Upper lobe of left lung (tissue), 6 donors: ENCODE results near the gene ACTL7B. TPM values are rescaled to one million over a fixed set of nuclear protein-coding genes. Genes with fewer than 3 reads are reported as not detected.
A peak's percentile ranks its signal among the peaks of the same experiment; 100 is the strongest.

Experiments used
- ATAC-seq, 2 donors: fragments of 200-7000 bp; cut with Tn5 transposase; one replicate each; pipeline ENCODE4 v1.9.1; 2022; ENCODE audit warnings: mild to moderate bottlenecking in 2 of 2, moderate library complexity in 2 of 2; ENCODE audit not compliant: low FRiP score in 2 of 2
- DNase-seq, 2 donors: peaks; one replicate each; pipeline ENCODE4 v3.0.0-alpha.2; 2019 to 2020
- H3K27ac ChIP-seq, 4 donors: fragments of 200-600 bp; sonication (generic); one replicate each; pipeline ENCODE4 v1.5.1; 2016 to 2019
- H3K27me3 ChIP-seq, 4 donors: fragments of 200-600 bp; sonication (generic); one replicate each; pipeline ENCODE4 v1.5.1; 2017 to 2019
- H3K36me3 ChIP-seq, 4 donors: fragments of 200-600 bp; sonication (generic); one replicate each; pipeline ENCODE4 v1.5.1; 2016 to 2019
- H3K4me1 ChIP-seq, 4 donors: fragments of 200-600 bp; sonication (generic); one replicate each; pipeline ENCODE4 v1.5.1; 2018 to 2019
- H3K4me3 ChIP-seq, 4 donors: fragments of 200-600 bp; sonication (generic); one replicate each; pipeline ENCODE4 v1.5.1; 2017 to 2019; ENCODE audit warnings: mild to moderate bottlenecking in 2 of 4, moderate library complexity in 1 of 4
- H3K9me3 ChIP-seq, 4 donors: fragments of 200-600 bp; sonication (generic); one replicate each; pipeline ENCODE4 v1.5.1; 2018 to 2019
- EP300 ChIP-seq, 4 donors: sonication (generic); formaldehyde crosslinking; IDR thresholded peaks; one replicate each; pipeline ENCODE4 v1.5.1; 2017; ENCODE audit warnings: antibody characterized with exemption in 4 of 4, control low read depth in 2 of 4
- POLR2A ChIP-seq, 4 donors: fragments of 450-650 bp; IDR thresholded peaks; one replicate each; pipeline ENCODE4 v1.5.1; 2016 to 2017; ENCODE audit warnings: antibody characterized with exemption in 4 of 4, mild to moderate bottlenecking in 2 of 4
- POLR2AphosphoS5 ChIP-seq, 2 donors: sonication (generic); formaldehyde crosslinking; IDR thresholded peaks; one replicate each; pipeline ENCODE4 v1.5.1; 2017; ENCODE audit warnings: antibody characterized with exemption in 2 of 2
- WGBS, 2 donors: methylation state at CpG; one replicate each; pipeline ENCODE4 v1.1.5; 2017 to 2018; 5-methylcytosine and 5-hydroxymethylcytosine counted together
- total RNA-seq, 6 donors: library from RNA; depleted of rRNA in 4 of 6; stranded (reverse); fragments of >200 nt in 4 of 6; gene quantifications; one replicate each; pipeline versions ENCODE4 v1.1.0 to v1.2.1, GENCODE V29; 2016 to 2021
- TF ChIP-seq, protein P1 (sequence below), 6 experiments: fragments of 450-650 bp in 4 of 6; fragments of 200-600 bp in 2 of 6; sonication (generic) in 2 of 6; IDR thresholded peaks; one replicate each; pipeline ENCODE4 v1.5.1; 2016 to 2019; ENCODE audit warnings: antibody characterized with exemption in 6 of 6
- donor health status: DM: no; HTN: no; CAD: no; lungs with moderate emphysema.
- donor health status: DM: no; HTN: yes; CAD: no; lungs with severe emphysema.

Gene ACTL7B, protein sequence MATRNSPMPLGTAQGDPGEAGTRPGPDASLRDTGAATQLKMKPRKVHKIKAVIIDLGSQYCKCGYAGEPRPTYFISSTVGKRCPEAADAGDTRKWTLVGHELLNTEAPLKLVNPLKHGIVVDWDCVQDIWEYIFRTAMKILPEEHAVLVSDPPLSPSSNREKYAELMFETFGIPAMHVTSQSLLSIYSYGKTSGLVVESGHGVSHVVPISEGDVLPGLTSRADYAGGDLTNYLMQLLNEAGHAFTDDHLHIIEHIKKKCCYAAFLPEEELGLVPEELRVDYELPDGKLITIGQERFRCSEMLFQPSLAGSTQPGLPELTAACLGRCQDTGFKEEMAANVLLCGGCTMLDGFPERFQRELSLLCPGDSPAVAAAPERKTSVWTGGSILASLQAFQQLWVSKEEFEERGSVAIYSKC
- total RNA-seq, result under 1 TPM in 1 of 6 donors, not detected in 5; 0.30 TPM

DNA sequence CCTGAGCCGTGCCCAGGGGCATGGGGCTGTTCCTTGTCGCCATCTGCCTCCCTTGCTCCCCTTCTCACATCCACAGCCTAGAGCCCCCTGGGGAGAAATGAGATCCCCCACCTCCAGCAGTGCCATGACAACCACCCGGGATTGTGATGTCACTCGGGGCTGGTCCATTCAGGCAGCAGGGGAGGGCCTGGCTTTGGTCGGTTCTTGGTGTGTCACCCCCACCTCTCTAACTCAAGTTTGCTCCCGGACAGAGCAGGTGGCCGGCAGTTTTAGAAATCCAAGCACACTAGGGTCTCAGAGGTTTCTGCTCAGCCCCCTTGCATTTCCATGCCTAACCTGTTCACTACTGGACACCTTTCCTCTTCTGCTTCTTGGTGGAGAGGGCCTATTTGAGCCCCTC, at the start of gene ACTL7B:
Gene ACTL7B, minus strand, starts transcription at position 99 of the 400 bp plus-strand sequence. Its CDS starts 56 bp downstream, at position 43.
- Histone ChIP-seq H3K9me3 (no peaks in the 10 kb centered on the region), H3K36me3 (no peaks in the 10 kb centered on the region), H3K4me3 (no peak within 1 kb of the TSS), H3K27me3 (no peaks in the 10 kb centered on the region), H3K4me1 (no peaks in the 10 kb centered on the region), H3K27ac (no peak within 1 kb of the TSS)
- DNase-seq, result no peak
- 91 to 94% methylated on average over 3 to 7 of the region's 7 CpGs for WGBS, 2 donors
- peak in 1 of 2 donors; percentile 4 for ATAC-seq
- no peak for TF ChIP-seq POLR2AphosphoS5 (IDR thresholded peaks at IDR 0.05)
- TF ChIP-seq, protein P1, sequence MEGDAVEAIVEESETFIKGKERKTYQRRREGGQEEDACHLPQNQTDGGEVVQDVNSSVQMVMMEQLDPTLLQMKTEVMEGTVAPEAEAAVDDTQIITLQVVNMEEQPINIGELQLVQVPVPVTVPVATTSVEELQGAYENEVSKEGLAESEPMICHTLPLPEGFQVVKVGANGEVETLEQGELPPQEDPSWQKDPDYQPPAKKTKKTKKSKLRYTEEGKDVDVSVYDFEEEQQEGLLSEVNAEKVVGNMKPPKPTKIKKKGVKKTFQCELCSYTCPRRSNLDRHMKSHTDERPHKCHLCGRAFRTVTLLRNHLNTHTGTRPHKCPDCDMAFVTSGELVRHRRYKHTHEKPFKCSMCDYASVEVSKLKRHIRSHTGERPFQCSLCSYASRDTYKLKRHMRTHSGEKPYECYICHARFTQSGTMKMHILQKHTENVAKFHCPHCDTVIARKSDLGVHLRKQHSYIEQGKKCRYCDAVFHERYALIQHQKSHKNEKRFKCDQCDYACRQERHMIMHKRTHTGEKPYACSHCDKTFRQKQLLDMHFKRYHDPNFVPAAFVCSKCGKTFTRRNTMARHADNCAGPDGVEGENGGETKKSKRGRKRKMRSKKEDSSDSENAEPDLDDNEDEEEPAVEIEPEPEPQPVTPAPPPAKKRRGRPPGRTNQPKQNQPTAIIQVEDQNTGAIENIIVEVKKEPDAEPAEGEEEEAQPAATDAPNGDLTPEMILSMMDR (IDR thresholded peaks at IDR 0.05), result no peak
- no peak for TF ChIP-seq EP300 (IDR thresholded peaks at IDR 0.05)
- no peak for TF ChIP-seq POLR2A (IDR thresholded peaks at IDR 0.05)

- Histone ChIP-seq H3K36me3 (peaks cover 15 to 100% (median 34%) of the 10 kb centered on the region in 4 donors), H3K4me1 (no peaks in the 10 kb centered on the region), H3K4me3 (no peak overlapping the region), H3K27me3 (no peaks in the 10 kb centered on the region), H3K27ac (no peak overlapping the region), H3K9me3 (no peaks in the 10 kb centered on the region)
- no peak for TF ChIP-seq POLR2A (IDR thresholded peaks at IDR 0.05)
- TF ChIP-seq EP300 (IDR thresholded peaks at IDR 0.05), result no peak
- TF ChIP-seq, protein P1 (IDR thresholded peaks at IDR 0.05), result no peak
- no peak for TF ChIP-seq POLR2AphosphoS5 (IDR thresholded peaks at IDR 0.05)
- 58 to 61% methylated on average over 2 of the region's 2 CpGs for WGBS, 2 donors
- ATAC-seq (no peak), DNase-seq (no peak)
Measured at GRCh38 chr9:108905494-108905893, 49.7 kb upstream of the ACTL7B start.

DNA sequence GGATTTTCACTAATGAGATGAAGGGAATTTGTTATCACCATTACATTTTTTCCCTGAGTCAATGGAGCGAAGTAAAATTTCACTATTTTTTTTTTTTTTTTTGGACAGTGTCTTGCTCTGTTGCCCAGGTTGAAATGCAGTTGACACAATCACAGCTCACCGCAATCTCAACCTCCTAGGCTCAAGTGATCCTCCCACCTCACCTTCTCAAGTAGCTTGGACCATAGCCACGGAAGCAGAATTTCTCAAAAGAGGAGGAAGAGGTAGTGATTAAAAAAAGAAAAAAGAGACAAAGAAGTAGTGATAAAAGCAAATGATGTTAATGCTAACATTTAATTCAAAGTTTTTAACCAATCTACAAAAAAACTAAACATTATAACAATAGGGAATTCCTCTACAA, 48.4 kb upstream of the ACTL7B start:
- Histone ChIP-seq H3K4me3 (no peak overlapping the region), H3K9me3 (no peaks in the 10 kb centered on the region), H3K27me3 (no peaks in the 10 kb centered on the region), H3K27ac (no peak overlapping the region), H3K36me3 (peaks cover 10 to 100% (median 41%) of the 10 kb centered on the region in 4 donors), H3K4me1 (no peaks in the 10 kb centered on the region)
- TF ChIP-seq, protein P1 (IDR thresholded peaks at IDR 0.05), result no peak
- TF ChIP-seq EP300 (IDR thresholded peaks at IDR 0.05) (no peak), POLR2A (IDR thresholded peaks at IDR 0.05) (no peak), POLR2AphosphoS5 (IDR thresholded peaks at IDR 0.05) (no peak)
- WGBS, 2 donors, result 86 to 91% methylated on average over 3 of the region's 3 CpGs
- DNase-seq, result no peak
- no peak for ATAC-seq

- Histone ChIP-seq H3K4me3 (no peak overlapping the region), H3K27me3 (no peaks in the 10 kb centered on the region), H3K36me3 (peaks cover 9 to 100% (median 41%) of the 10 kb centered on the region in 4 donors), H3K27ac (no peak overlapping the region), H3K4me1 (no peaks in the 10 kb centered on the region), H3K9me3 (no peaks in the 10 kb centered on the region)
- TF ChIP-seq POLR2A (IDR thresholded peaks at IDR 0.05), result no peak
- TF ChIP-seq POLR2AphosphoS5 (IDR thresholded peaks at IDR 0.05), result no peak
- no peak for TF ChIP-seq EP300 (IDR thresholded peaks at IDR 0.05)
- TF ChIP-seq, protein P1 (IDR thresholded peaks at IDR 0.05), result no peak
- 74 to 78% methylated on average over 2 of the region's 2 CpGs for WGBS, 2 donors
- ATAC-seq, result no peak
- DNase-seq, result no peak
Measured at GRCh38 chr9:108903420-108904103, 47.8 kb upstream of the ACTL7B start.
